ENCODE data around the gene CTBP1.

CTBP1 gene

DNA sequence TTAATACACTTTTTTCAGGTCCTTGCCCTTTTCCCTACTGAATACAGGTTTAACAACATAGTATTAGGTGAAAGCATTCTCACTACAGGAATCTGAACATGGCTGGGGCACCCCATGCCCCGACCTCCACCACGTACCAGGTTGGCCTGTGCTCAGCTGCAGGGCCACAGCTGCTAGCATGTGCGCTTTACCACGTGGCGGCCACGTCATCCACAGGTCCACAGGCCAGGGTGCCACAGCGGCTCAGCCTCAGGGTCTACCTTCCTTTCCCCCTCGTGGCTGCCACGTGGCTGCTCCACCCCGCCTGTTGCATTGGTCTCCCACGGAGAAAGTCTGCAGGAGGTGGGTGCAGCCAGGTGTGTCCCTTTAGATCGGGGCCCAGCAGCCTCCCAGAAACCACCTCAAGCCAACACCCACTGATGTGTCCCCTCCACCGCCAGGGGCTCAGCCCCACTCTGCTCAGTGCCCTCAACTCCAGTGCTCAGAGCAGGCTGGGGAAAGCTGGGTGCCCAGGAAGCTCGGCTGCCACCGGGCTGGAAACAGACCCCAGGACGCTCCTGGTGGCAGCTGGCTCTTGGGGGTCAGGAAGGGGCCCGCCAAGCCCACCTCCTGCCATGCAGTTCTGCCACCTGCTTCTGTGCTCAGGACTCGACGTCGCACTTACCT, 17.8 kb downstream of the CTBP1 start:
- H3K4me3 ChIP-seq (ENCODE audit: low read depth, low read length, poor library complexity, severe bottlenecking): no peak overlapping the region
- H3K27me3 ChIP-seq (ENCODE audit: insufficient read depth, low read length): no peaks in the 10 kb centered on the region
- no peaks in the 10 kb centered on the region for H3F3A ChIP-seq (ENCODE audit: insufficient read depth, low read length)
- no peak overlapping the region for H3K9ac ChIP-seq (ENCODE audit: low read length)
- no peaks in the 10 kb centered on the region for H4K20me1 ChIP-seq (ENCODE audit: insufficient read depth, low read length)
- no peak overlapping the region for H3K4me2 ChIP-seq (ENCODE audit: low read length)
- no peak overlapping the region for H3K27ac ChIP-seq (ENCODE audit: low read depth, low read length, poor library complexity, severe bottlenecking)
- H3K79me2 ChIP-seq (ENCODE audit: insufficient read depth, low read length): no peaks in the 10 kb centered on the region
- H3K9me3 ChIP-seq (ENCODE audit: low read length): no peaks in the 10 kb centered on the region
- H3K36me3 ChIP-seq (ENCODE audit: insufficient read depth, low read length): peaks cover 25% of the 10 kb centered on the region
- no peaks in the 10 kb centered on the region for H3K9me2 ChIP-seq (ENCODE audit: low read depth, low read length)
- TF ChIP-seq, protein P1, sequence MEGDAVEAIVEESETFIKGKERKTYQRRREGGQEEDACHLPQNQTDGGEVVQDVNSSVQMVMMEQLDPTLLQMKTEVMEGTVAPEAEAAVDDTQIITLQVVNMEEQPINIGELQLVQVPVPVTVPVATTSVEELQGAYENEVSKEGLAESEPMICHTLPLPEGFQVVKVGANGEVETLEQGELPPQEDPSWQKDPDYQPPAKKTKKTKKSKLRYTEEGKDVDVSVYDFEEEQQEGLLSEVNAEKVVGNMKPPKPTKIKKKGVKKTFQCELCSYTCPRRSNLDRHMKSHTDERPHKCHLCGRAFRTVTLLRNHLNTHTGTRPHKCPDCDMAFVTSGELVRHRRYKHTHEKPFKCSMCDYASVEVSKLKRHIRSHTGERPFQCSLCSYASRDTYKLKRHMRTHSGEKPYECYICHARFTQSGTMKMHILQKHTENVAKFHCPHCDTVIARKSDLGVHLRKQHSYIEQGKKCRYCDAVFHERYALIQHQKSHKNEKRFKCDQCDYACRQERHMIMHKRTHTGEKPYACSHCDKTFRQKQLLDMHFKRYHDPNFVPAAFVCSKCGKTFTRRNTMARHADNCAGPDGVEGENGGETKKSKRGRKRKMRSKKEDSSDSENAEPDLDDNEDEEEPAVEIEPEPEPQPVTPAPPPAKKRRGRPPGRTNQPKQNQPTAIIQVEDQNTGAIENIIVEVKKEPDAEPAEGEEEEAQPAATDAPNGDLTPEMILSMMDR (IDR thresholded peaks at IDR 0.05; ENCODE audit: low read length): no peak
- TF ChIP-seq EZH2 (IDR thresholded peaks at IDR 0.05; ENCODE audit: borderline replicate concordance, low read length): no peak
- H3K4me1 ChIP-seq (ENCODE audit: insufficient read depth, low read length, severe bottlenecking): no peaks in the 10 kb centered on the region
- no peak overlapping the region for H2AFZ ChIP-seq (ENCODE audit: low read length)

DNA sequence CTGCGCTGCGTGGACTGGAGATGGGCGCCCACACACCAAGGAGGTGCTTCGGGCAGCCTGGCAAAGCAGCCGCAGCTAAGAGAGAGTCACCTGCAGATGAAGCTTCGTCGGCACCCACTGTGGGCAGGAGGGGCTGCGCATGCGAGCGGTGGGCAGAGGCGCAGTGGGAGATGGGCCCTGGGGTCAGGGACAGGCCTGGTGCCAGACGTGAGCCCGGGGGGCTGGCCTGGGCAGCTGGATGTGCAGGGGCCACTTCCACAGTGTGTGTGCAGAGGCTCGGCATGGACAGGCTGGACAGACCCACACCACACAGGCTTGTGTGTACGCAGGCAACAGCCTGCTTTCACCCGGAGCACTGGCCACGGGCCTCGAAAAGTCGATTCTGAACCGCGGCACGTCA, 18.6 kb downstream of the CTBP1 start:
- no peak overlapping the region for H2AFZ ChIP-seq (ENCODE audit: low read length)
- H3K27me3 ChIP-seq (ENCODE audit: insufficient read depth, low read length): no peaks in the 10 kb centered on the region
- H3K4me2 ChIP-seq (ENCODE audit: low read length): no peak overlapping the region
- no peaks in the 10 kb centered on the region for H3F3A ChIP-seq (ENCODE audit: insufficient read depth, low read length)
- no peaks in the 10 kb centered on the region for H3K9me2 ChIP-seq (ENCODE audit: low read depth, low read length)
- no peak overlapping the region for H3K27ac ChIP-seq (ENCODE audit: low read depth, low read length, poor library complexity, severe bottlenecking)
- no peaks in the 10 kb centered on the region for H3K9me3 ChIP-seq (ENCODE audit: low read length)
- no peaks in the 10 kb centered on the region for H4K20me1 ChIP-seq (ENCODE audit: insufficient read depth, low read length)
- no peaks in the 10 kb centered on the region for H3K4me1 ChIP-seq (ENCODE audit: insufficient read depth, low read length, severe bottlenecking)
- no peak overlapping the region for H3K9ac ChIP-seq (ENCODE audit: low read length)
- no peaks in the 10 kb centered on the region for H3K79me2 ChIP-seq (ENCODE audit: insufficient read depth, low read length)
- H3K36me3 ChIP-seq (ENCODE audit: insufficient read depth, low read length): peaks cover 20% of the 10 kb centered on the region
- no peak overlapping the region for H3K4me3 ChIP-seq (ENCODE audit: low read depth, low read length, poor library complexity, severe bottlenecking)
- TF ChIP-seq, protein P1 (IDR thresholded peaks at IDR 0.05; ENCODE audit: low read length): no peak
- TF ChIP-seq EZH2 (IDR thresholded peaks at IDR 0.05; ENCODE audit: borderline replicate concordance, low read length): no peak

DNA sequence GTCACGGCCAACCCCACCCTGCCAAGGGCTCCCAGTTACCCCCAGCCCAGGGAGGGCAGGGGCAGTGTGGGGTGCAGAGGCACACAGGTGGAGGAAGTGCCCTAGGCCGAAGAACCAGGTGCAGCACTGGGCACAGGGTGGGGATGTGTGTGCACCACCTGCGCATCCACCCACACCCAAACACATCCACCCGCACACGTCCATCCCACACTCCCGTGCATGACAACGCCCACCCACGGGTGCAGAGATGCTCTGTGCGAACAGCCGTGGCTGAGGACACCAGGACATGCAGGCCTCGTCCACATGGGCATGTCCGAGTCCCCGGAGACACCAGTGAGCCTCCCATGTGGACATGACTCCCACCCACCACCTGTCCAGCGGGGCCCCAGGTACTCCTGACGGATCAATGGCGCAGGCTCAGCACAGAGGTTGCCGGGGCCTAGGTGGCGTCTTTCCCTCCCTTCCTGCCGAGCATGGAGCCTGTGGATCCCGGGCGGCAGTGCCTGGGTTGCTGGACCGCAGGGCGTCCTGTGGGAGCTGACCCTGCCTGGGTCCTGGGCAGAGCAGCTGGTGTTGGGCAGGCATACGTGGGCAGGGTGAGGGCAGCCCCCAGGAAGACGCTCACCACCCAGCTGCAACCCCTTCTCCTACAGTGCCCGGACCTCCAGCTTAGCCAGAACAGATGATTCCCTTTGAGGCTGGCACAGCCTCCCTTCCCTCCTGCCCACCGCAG, 19.6 kb downstream of the CTBP1 start:
- Histone ChIP-seq H3K4me1 (ENCODE audit: insufficient read depth, low read length, severe bottlenecking) (no peaks in the 10 kb centered on the region), H2AFZ (ENCODE audit: low read length) (no peak overlapping the region), H3K4me3 (ENCODE audit: low read depth, low read length, poor library complexity, severe bottlenecking) (no peak overlapping the region), H3K79me2 (ENCODE audit: insufficient read depth, low read length) (no peaks in the 10 kb centered on the region), H3K4me2 (ENCODE audit: low read length) (no peak overlapping the region), H3K9me2 (ENCODE audit: low read depth, low read length) (no peaks in the 10 kb centered on the region), H3F3A (ENCODE audit: insufficient read depth, low read length) (no peaks in the 10 kb centered on the region), H4K20me1 (ENCODE audit: insufficient read depth, low read length) (no peaks in the 10 kb centered on the region), H3K9me3 (ENCODE audit: low read length) (no peaks in the 10 kb centered on the region), H3K36me3 (ENCODE audit: insufficient read depth, low read length) (peaks cover 24% of the 10 kb centered on the region), H3K27ac (ENCODE audit: low read depth, low read length, poor library complexity, severe bottlenecking) (no peak overlapping the region), H3K9ac (ENCODE audit: low read length) (no peak overlapping the region), H3K27me3 (ENCODE audit: insufficient read depth, low read length) (no peaks in the 10 kb centered on the region)
- TF ChIP-seq, protein P1 (IDR thresholded peaks at IDR 0.05; ENCODE audit: low read length): no peak
- TF ChIP-seq EZH2 (IDR thresholded peaks at IDR 0.05; ENCODE audit: borderline replicate concordance, low read length): no peak

Data from OCI-LY1 (cell line).